C4-2B (cell line): ENCODE results near the gene CHN2.

Experiments used
- H3K27ac ChIP-seq: fragments of 450-650 bp; 2 replicates; pipeline ENCODE4 v1.5.1; 2017
- CTCF ChIP-seq: fragments of 450-650 bp; conservative IDR thresholded peaks from 2 replicates; pipeline ENCODE4 v1.5.1; 2017; ENCODE audit warnings: mild to moderate bottlenecking
- ZFX ChIP-seq: fragments of 450-650 bp; IDR thresholded peaks from 2 replicates; pipeline ENCODE4 v1.6.1; 2017

The CHN2 gene

GRCh38 chr7:29194594-29195427 is at the start of gene CHN2:
Gene CHN2 (plus strand): TSS chr7:29194775.
- no peak for TF ChIP-seq CTCF
- no peak for TF ChIP-seq ZFX
- H3K27ac ChIP-seq = no peak within 1 kb of the TSS

GRCh38 chr7:29145553-29146056 is 49.0 kb upstream of the CHN2 start:
- TF ChIP-seq CTCF (no peak), ZFX (no peak)
- no peak overlapping the region for H3K27ac ChIP-seq

DNA sequence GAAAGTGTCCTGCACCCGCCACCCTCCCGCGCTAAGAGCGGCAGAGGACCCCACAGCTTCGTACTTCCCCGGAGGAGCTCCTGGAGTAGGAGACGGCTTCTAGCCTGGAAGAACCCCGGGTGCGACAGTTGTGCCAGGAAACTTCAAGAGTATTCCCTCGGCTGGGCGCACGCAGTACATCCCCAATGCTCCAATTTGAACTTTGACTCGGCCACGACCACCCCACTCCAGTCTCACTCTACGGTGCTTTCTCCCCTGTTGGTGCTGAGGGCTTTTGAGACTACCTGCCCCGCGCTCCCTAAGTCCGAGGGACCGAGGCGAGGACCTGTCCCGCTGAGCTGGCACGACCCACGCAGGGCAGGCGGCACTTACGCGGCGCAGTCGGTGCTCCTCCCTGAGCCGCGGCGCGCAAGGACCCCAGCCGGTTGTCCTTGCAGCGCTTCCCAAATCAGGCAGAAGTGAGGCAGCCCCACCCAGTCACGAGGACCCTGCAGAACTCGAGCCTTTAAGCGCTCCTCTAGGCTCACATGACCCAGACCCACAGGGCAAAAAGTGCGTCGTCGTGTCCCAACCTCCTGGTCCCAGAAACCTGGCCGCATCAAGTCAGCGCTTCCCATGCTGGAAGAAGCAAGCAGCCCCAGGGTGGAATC is 48.4 kb upstream of the CHN2 start, which contains the start of gene CPVL:
CPVL (minus strand) TSS at position 481 of the 650 bp plus-strand sequence. CDS start 25,476 bp downstream, outside the sequence.
- TF ChIP-seq CTCF = no peak
- TF ChIP-seq ZFX = no peak
- H3K27ac ChIP-seq = no peak within 1 kb of the TSS

DNA sequence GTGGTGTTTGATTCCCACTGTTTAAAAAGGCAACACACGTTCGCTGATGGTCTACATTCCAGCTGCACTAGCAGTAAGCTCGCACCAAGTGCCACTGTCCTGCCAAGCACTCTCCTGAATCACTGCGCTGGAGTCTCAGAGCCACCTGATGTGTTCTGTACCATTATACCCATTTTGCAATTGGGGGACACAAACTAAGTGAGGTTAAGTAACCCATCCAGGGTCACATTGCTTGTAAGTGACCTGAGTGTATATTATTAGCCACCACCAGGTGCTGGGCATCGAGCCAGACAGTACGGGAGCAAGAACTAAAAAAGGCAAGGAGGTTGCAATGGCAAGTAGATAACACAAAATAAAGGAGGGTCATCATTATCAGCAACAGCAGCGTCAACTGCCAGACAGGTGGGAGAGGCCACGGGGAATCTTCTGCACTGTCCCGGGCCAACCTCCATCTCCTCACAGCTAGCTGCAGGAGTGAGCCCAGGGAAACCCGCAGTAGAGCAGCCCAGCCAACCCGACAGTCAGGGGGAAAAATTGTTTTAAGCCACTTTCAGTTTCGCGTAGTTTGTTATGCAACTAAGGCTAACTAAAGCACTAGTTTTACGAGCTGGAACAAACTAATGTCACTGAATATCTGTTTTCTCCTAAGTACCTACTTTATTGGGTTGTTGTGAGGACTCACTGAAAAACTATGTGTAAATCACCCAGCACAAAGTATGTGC is 47.5 kb upstream of the CHN2 start:
- peak; percentile 32 for TF ChIP-seq CTCF
- TF ChIP-seq ZFX = no peak

GRCh38 chr7:29147821-29148220 is 46.8 kb upstream of the CHN2 start:
- TF ChIP-seq CTCF (no peak), ZFX (no peak)
- H3K27ac ChIP-seq = no peak overlapping the region

More for the DNA sequence above, 47.5 kb upstream of the CHN2 start:
- H3K27ac ChIP-seq = no peak overlapping the region

DNA sequence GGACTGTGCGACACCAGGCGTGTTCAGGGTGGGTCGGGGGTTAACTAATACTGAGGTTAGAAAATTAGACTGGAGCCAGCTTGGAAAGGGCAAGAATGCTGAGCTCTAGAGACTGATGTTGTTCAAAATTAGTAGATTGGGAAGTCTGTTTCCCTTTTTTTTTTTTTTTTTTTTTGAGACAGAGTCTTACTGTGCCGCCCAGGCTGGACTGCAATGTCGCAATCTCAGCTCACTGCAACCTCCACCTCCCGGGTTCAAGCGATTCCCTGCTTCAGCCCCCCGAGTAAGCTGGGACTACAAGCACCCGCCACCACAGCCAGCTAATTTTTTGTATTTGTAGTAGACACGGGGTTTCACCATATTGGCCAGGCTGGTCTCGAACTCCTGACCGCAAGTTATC is 45.5 kb upstream of the CHN2 start:
- H3K27ac ChIP-seq = no peak overlapping the region
- TF ChIP-seq ZFX (no peak), CTCF (no peak)

DNA sequence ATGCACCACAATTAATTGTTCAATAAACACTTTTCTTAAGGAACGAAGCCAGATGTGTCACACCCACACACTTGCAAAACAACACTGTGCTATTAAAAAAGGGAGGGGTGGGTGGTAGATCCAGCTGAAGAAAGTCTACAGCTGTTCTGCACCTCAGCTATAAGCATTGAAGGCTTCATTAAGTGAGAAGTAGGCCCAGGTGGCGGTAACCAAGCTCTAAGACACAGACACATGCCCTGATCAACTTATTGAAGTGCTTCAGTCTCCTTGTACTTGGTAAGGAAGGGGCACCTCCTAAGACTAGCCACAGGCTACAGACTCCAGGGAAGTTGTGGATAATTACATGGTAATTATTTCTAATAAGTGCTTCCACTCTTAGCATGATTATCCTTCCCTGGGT is 43.7 kb upstream of the CHN2 start:
- no peak overlapping the region for H3K27ac ChIP-seq
- TF ChIP-seq CTCF (no peak), ZFX (no peak)
